Skeletal muscle satellite cell (primary cell): Measurements from ENCODE around the gene MYO5B.

Experiments
- H3K27me3 ChIP-seq: 2 replicates; pipeline ENCODE4 v1.7.0; 2013; ENCODE audit warnings: low read length; ENCODE audit not compliant: control insufficient read depth, insufficient read depth
- H3K36me3 ChIP-seq: 2 replicates; pipeline ENCODE4 v1.7.0; 2013; ENCODE audit warnings: mild to moderate bottlenecking, control low read depth, low read length; ENCODE audit not compliant: insufficient read depth
- H3K4me1 ChIP-seq: 2 replicates; pipeline ENCODE4 v1.7.0; 2013; ENCODE audit warnings: low read length; ENCODE audit not compliant: control insufficient read depth, insufficient read depth
- H3K4me2 ChIP-seq: 2 replicates; pipeline ENCODE4 v1.7.0; 2013; ENCODE audit warnings: mild to moderate bottlenecking, low read length
- H3K4me3 ChIP-seq: 2 replicates; pipeline ENCODE4 v1.7.0; 2013; ENCODE audit warnings: low read length
- H3K9ac ChIP-seq: 2 replicates; pipeline ENCODE4 v1.7.0; 2013; ENCODE audit warnings: mild to moderate bottlenecking, low read depth, low read length, moderate library complexity
- H3K9me3 ChIP-seq: replicated peaks from 2 replicates; pipeline ENCODE4 v1.7.0; 2013; ENCODE audit warnings: mild to moderate bottlenecking, control low read depth, low read length

MYO5B gene

DNA sequence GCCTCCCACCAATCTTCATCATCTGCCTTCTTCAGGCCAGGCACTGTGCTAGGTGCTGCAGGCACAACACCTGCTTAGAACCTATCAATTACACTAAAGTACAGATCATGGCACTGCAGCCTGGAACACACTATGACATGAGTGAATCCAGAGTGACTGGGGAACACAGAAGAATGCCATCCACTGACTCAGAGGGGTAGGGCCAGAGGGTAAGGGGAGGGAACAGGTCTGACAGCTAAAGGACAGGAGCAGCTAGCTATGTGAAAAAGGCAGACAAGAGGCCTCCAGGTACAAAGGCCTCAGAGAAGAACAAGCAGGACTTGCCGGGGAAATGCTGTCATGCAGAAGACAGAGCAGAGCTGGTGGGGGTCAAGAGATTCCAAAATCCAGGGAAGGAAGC, 328.3 kb downstream of the MYO5B start:
- no peaks in the 10 kb centered on the region for H3K4me1 ChIP-seq
- no peaks in the 10 kb centered on the region for H3K9me3 ChIP-seq
- no peaks in the 10 kb centered on the region for H3K36me3 ChIP-seq
- peaks cover 10% of the 10 kb centered on the region for H3K27me3 ChIP-seq
- no peak overlapping the region for H3K4me2 ChIP-seq
- no peak overlapping the region for H3K9ac ChIP-seq
- H3K4me3 ChIP-seq: no peak overlapping the region

DNA sequence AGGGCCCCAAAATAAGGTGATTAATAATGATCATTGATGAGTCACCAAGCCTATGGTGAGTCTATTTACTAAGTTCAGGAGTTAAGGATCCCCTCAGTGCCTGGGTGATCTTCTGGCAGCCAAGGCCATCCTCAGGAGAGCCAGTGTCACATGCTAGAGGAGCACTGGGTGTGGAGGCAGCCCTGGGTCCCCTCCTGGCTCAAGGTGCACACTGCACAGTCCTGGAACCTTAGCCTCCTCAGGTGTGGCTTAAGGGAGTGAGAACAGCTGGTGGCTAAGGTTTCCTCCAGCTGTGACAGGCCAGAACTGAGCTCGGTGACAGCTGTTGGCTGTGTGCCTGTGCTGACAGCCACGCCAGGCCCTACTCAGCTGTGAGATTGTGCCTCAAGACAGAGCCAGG, 329.5 kb downstream of the MYO5B start:
- no peak overlapping the region for H3K4me2 ChIP-seq
- no peaks in the 10 kb centered on the region for H3K4me1 ChIP-seq
- H3K4me3 ChIP-seq: no peak overlapping the region
- H3K36me3 ChIP-seq: no peaks in the 10 kb centered on the region
- no peaks in the 10 kb centered on the region for H3K9me3 ChIP-seq
- H3K9ac ChIP-seq: no peak overlapping the region
- H3K27me3 ChIP-seq: peaks cover 10% of the 10 kb centered on the region

DNA sequence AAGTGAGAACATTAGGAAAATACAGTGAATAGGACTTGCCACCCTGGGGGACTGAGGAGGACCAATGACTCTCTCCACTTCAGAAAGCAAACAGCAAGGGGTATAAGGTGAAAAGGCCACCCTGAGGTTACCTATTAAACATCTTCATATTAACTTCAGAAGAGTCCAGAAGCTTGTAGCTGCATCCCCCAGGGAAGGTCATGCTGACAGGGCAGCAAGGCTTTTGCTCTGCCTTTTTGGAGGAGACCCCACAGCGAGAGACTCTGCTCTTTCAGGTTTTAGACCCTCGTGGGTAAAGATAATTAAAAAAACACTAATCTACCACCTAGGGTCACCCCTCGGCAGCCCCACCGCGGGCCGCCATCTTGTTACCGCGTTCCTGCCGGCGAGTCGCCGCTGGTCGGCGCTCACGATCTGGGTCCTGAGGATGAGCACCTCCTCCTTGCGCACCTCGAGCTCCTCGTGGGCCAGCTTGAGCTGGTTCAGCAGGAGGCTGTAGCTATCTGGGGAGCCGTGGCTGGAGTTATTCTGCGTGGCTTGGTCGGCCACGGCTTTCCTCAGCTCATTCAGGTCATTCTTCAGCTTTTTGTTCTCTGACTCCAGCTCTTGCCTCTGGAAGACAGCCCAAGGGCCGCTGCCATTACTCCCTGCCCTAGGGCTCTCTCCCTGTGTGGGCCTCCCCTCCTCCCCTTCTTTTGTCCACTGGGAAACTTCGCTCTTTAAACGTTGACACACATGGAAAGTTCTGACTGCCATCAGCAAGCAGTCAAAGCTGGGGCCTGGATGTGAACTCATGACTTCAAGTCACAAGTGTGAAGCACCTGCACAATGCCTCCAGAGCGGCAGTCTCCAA, 331.0 kb downstream of the MYO5B start:
- H3K9ac ChIP-seq: no peak overlapping the region

DNA sequence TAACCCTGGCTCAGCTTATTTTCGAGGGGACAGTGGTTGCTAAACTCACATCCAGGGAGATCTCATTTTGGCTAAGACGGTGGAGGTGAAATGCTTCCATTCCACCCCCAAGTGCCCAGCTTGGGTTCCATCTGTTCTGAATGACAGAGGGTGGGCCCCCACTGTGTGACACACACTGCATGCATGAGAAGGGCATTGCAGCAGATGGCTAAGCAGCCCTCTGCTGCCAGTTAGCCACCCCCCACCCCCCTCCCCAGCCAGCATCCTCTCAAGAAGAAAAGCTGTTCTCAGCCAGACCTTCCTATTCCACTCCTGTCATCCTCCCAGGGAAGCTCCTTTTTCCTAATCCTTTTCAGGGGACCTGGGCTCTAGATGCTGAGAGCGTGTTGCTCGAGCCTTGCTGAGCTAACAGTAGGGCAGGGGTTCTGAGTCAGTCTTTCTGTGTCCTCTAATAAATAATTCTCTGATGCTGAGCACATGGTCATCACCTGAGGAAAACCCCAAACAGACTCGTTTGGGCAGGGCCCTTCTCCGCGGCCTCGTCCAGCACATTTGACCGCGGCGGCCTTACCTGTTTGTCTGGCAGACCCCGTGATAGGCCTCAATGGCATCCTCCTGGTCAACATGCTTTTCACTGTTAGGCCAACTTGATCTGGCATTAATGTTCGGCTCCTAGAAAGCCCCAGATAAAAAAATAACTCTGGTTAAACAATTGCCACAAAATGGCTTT, 332.1 kb downstream of the MYO5B start:
- Histone ChIP-seq H3K9me3 (no peaks in the 10 kb centered on the region), H3K9ac (no peak overlapping the region), H3K4me3 (no peak overlapping the region), H3K4me1 (peaks cover 5% of the 10 kb centered on the region), H3K27me3 (peaks cover 10% of the 10 kb centered on the region), H3K4me2 (no peak overlapping the region), H3K36me3 (no peaks in the 10 kb centered on the region)

More for the DNA sequence above, 331.0 kb downstream of the MYO5B start:
- Histone ChIP-seq H3K4me2 (no peak overlapping the region), H3K4me3 (no peak overlapping the region), H3K4me1 (no peaks in the 10 kb centered on the region), H3K9me3 (no peaks in the 10 kb centered on the region), H3K36me3 (no peaks in the 10 kb centered on the region), H3K27me3 (peaks cover 10% of the 10 kb centered on the region)

DNA sequence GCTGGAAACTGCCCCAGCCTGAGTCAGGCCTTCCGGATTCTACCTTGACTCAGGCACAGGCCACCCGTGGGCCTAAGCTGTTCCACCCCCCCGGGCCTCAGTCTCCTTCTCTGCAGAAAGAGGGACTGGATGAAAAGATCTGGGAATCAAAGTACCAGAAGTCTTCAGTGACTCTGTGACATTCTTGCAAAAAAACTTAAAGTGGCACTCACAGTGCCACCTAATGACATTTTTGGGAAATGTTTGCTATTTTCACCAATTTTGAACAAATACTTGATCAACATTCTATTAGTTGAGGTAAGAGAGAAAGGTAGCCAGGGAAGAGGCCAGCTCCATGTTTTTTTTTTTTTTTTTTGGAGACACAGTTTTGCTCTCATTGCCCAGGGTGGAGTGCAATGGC, 333.3 kb downstream of the MYO5B start:
- Histone ChIP-seq H3K4me2 (no peak overlapping the region), H3K36me3 (no peaks in the 10 kb centered on the region), H3K27me3 (peaks cover 10% of the 10 kb centered on the region), H3K4me1 (peaks cover 5% of the 10 kb centered on the region), H3K9me3 (no peaks in the 10 kb centered on the region), H3K4me3 (no peak overlapping the region), H3K9ac (no peak overlapping the region)

DNA sequence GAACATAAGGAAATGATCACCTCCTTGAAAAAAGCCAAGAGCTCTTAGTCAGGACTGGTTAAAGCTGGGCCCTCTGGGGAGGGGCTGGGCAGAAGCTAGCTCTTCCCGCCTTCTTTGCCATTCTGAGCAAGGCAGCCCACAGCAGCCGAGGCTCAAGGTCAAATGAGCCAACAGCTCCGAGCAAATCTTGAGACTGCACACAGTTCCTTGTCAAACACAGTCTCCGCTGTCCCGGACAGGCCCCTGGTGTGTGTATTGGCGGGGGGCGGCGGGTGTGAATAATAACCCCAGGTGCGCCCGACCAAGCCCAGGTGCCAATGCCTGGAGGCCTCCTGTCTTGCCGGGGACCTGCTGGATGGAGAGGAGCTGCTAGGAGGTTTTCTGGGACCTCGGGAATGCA, 335.2 kb downstream of the MYO5B start:
- no peaks in the 10 kb centered on the region for H3K9me3 ChIP-seq

DNA sequence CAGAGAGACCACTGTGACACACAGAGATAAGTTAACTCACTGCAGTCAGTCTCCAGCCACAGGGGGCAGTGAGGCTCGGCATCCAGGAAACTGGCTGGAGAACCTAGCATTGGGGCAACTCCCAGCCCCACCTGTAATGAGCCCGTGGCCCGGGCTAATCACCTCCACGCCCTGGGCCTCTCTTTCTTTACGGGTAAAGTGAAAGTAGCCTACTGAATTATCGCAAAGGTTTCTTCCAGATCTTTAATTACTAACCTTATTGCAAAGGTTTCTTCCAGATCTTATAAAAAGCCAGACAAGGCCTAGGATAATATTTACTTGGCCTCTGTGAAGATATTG, 336.0 kb downstream of the MYO5B start:
- H3K9me3 ChIP-seq: no peaks in the 10 kb centered on the region
- no peaks in the 10 kb centered on the region for H3K27me3 ChIP-seq
- H3K36me3 ChIP-seq: no peaks in the 10 kb centered on the region
- no peak overlapping the region for H3K9ac ChIP-seq
- H3K4me1 ChIP-seq: peaks cover 5% of the 10 kb centered on the region
- no peak overlapping the region for H3K4me3 ChIP-seq
- no peak overlapping the region for H3K4me2 ChIP-seq

More for the DNA sequence above, 335.2 kb downstream of the MYO5B start:
- Histone ChIP-seq H3K27me3 (peaks cover 4% of the 10 kb centered on the region), H3K9ac (no peak overlapping the region), H3K4me1 (peaks cover 5% of the 10 kb centered on the region), H3K4me3 (no peak overlapping the region), H3K36me3 (no peaks in the 10 kb centered on the region), H3K4me2 (no peak overlapping the region)

DNA sequence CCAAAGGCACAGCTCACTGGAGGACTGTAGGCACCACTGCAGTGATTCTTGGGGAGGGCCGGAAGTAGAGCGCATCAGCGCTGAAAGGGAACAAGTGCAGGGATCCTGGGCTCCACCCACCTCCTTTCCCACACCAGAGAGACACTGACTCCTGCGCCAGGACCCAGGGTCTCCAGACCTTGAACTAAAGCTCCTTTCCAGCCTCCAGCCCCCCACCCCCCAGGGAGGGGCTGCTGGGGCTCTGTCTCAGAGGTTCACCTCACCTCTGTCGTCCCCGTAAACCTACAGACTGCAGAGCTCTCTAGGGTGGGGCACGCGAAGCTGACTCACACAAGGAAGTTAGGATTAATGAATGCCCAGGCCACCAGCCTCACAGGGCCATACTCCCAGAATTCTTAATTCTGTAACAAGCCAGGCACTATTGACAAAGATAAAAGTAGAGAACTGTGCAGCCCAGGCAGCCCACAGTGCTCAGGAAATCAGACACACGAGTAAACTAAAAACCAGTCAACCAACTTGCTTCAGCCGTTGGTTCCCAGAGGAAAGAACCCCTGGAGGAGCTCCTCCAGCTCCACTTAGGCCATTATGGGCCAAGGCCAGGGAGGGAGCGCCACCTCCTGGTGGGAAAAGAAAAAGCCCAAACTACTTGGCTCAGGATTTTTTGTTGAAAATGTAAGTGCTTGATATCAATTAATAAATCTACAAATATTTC, 336.5 kb downstream of the MYO5B start:
- Histone ChIP-seq H3K9ac (no peak overlapping the region), H3K4me1 (peaks cover 5% of the 10 kb centered on the region), H3K4me3 (no peak overlapping the region), H3K36me3 (no peaks in the 10 kb centered on the region), H3K9me3 (no peaks in the 10 kb centered on the region), H3K4me2 (no peak overlapping the region), H3K27me3 (no peaks in the 10 kb centered on the region)

DNA sequence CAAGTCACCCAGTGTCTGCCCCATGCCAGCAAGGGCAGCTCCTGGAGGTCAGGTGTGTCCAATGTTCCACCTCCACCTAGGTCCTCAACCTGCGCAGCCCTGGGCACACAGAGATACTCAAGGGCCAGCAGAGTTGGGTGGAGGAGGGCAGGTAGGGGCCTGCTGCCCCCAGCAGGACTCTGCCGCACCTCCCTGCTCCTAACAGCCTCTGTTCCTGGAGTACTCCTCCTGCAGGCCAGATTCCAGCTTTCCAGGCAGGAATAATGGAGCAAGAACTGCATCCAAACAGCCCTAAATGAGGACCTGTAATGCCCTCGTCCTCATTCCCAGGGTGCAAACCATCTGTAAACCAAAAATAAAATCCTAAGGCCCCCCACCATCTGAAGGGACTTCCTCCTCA, 337.2 kb downstream of the MYO5B start:
- Histone ChIP-seq H3K36me3 (no peaks in the 10 kb centered on the region), H3K4me3 (no peak overlapping the region), H3K9ac (no peak overlapping the region), H3K9me3 (no peaks in the 10 kb centered on the region), H3K4me1 (peaks cover 5% of the 10 kb centered on the region), H3K4me2 (no peak overlapping the region), H3K27me3 (no peaks in the 10 kb centered on the region)

DNA sequence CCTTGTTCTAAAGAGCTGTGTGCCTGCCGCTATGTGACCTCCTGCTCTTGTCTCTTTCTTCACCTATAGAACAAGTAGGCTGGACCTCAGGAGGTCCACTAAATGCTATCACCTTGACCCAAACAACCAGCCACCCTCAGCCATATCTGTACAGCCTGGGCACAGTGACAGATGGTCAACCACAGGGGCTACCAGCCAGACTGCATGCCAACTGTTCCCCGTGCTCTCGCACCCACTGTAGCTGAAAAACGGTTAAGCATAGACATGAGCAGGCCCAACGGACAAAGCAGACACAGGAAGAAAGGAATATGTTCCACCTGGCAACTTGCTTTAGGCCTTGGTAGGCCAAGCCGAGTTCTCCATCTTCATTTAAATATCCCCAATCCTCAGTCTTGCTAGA, 338.5 kb downstream of the MYO5B start:
- Histone ChIP-seq H3K27me3 (no peaks in the 10 kb centered on the region), H3K9me3 (no peaks in the 10 kb centered on the region), H3K9ac (no peak overlapping the region), H3K4me3 (no peak overlapping the region), H3K4me2 (no peak overlapping the region), H3K4me1 (peaks cover 5% of the 10 kb centered on the region), H3K36me3 (no peaks in the 10 kb centered on the region)

DNA sequence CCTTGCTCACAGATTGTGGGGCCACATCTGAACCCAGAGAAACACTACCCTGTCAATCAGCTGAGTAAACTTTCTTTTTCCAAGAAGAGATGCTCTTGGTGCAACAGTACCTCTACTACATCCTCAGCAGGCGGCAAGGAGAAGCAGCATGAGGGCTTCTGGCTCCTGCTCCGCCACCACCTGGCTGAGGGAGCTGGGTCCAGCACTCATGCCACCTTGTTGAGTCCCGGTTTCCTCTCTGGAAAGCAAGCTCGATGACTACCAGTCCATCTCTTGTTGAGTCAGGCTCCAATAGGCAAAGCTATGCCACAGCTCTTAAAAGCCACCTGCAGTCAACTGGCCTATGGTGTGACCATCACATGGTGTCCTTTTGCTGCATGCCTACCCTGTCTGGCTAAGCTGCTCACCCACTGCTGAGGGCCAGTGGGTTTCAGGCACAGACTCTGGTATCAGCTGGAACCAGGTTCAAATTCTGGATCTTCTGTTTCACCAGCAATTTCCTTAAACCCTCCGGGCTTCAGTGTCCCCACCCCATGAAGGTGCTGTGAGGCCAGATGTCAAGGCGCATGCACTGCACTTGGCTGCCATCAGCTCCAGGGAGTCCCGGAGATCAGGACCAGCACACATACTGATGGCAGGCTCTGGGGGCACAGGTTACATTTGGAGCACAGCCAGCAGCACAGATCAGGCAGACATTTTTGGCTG, 339.1 kb downstream of the MYO5B start:
- H3K9ac ChIP-seq: no peak overlapping the region
- H3K9me3 ChIP-seq: no peaks in the 10 kb centered on the region
- H3K36me3 ChIP-seq: no peaks in the 10 kb centered on the region
- peaks cover 5% of the 10 kb centered on the region for H3K4me1 ChIP-seq
- no peak overlapping the region for H3K4me3 ChIP-seq
- no peak overlapping the region for H3K4me2 ChIP-seq
- H3K27me3 ChIP-seq: no peaks in the 10 kb centered on the region
